Gastrocnemius medialis (tissue), 4 donors: ENCODE results near the gene NBEA. TPM values are rescaled to one million over a fixed set of nuclear protein-coding genes. Genes with fewer than 3 reads are reported as not detected.

Experiments
- ATAC-seq, 2 donors: fragments of 150-250 bp; one replicate each; pipeline ENCODE4 v1.9.1; 2016
- DNase-seq, 2 donors: peaks; one replicate each; pipeline ENCODE4 v3.0.0-alpha.2; 2019
- H3K27ac ChIP-seq, 4 donors: fragments of 200-600 bp; sonication (generic); 1 replicate in 1 of 4; 2 replicates in 3 of 4; pipeline ENCODE4 v1.5.1; 2016 to 2018; ENCODE audit warnings: mild to moderate bottlenecking in 2 of 4, moderate library complexity in 1 of 4
- H3K27me3 ChIP-seq, 3 donors: fragments of 200-600 bp; sonication (generic) in 2 of 3; 1 replicate in 1 of 3; 2 replicates in 2 of 3; pipeline versions ENCODE4 v1.5.1 to v1.6.0; 2016 to 2019; ENCODE audit warnings: mild to moderate bottlenecking in 1 of 3, moderate library complexity in 1 of 3
- H3K36me3 ChIP-seq, 2 donors: fragments of 200-600 bp; sonication (generic) in 1 of 2; one replicate each; pipeline ENCODE4 v1.5.1; 2017 to 2018
- H3K4me1 ChIP-seq, 2 donors: fragments of 200-600 bp; sonication (generic) in 1 of 2; one replicate each; pipeline ENCODE4 v1.5.1; 2016 to 2017; ENCODE audit warnings: mild to moderate bottlenecking in 2 of 2
- H3K4me3 ChIP-seq, 4 donors: fragments of 200-600 bp; sonication (generic) in 3 of 4; 1 replicate in 1 of 4; 2 replicates in 3 of 4; pipeline ENCODE4 v1.5.1; 2016 to 2019; ENCODE audit warnings: mild to moderate bottlenecking in 2 of 4
- H3K9me3 ChIP-seq, 3 donors: fragments of 200-600 bp; sonication (generic) in 2 of 3; 1 replicate in 1 of 3; 2 replicates in 2 of 3; pipeline ENCODE4 v1.5.1; 2016 to 2019
- POLR2A ChIP-seq, 2 donors: fragments of 450-650 bp; IDR thresholded peaks; one replicate each; pipeline ENCODE4 v1.6.1; 2017; ENCODE audit warnings: antibody characterized with exemption in 2 of 2, mild to moderate bottlenecking in 2 of 2, moderate library complexity in 2 of 2
- in situ Hi-C, 4 donors: fragments of 200-750 bp; cut with MboI; loops; one replicate each; pipeline versions ENCODE4 v1.15.0 to v1.8.0; 2017; ENCODE audit warnings: low sequenced_read_pairs in 4 of 4
- intact Hi-C: fragments of 100-400 bp; cut with DNase I; formaldehyde crosslinking; loops from one replicate; pipeline ENCODE4 v1.15.1; 2023; ENCODE audit warnings: low total_unique reads
- total RNA-seq, 4 donors: library from RNA; depleted of rRNA; stranded (reverse); fragments of >200 nt; gene quantifications; one replicate each; pipeline versions ENCODE4 v1.1.0 to v1.2.3, GENCODE V29; 2016
- TF ChIP-seq, protein P1 (sequence below), 5 experiments: fragments of 450-650 bp in 3 of 5; fragments of 200-600 bp in 2 of 5; sonication (generic) in 2 of 5; IDR thresholded peaks in 4 of 5; conservative IDR thresholded peaks in 1 of 5; 1 replicate in 4 of 5; 2 replicates in 1 of 5; pipeline ENCODE4 v1.5.1; 2016 to 2019; ENCODE audit warnings: antibody characterized with exemption in 5 of 5, mild to moderate bottlenecking in 3 of 5, moderate library complexity in 3 of 5

Gene NBEA
- total RNA-seq, 4 donors from 2014 or later: 4.1 to 5.1 (median 4.7) TPM

DNA sequence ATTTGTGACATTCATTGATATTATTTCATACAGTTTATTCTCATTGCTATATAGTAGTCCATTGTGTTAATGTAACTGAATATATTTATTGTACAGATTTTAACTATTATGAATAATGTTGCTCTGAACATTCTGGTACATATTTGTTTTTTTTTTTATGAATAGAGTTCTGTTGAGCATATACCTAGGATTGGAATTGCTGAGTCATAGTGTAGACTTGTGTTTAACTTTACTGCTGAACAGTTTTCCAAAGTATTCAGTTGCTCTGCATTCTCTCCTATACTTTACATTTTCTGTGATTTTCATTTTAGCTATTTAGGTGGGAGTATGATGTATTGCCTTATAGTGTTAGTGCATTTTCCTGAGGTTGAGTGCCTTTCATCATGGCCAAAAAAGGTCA is 436.9 kb downstream of the NBEA start:
- H3K9me3 ChIP-seq: no peaks in the 10 kb centered on the region
- peaks cover 0 to 11% of the 10 kb centered on the region in 2 donors for H3K4me1 ChIP-seq
- no peak for TF ChIP-seq POLR2A (IDR thresholded peaks at IDR 0.05)
- TF ChIP-seq, protein P1, sequence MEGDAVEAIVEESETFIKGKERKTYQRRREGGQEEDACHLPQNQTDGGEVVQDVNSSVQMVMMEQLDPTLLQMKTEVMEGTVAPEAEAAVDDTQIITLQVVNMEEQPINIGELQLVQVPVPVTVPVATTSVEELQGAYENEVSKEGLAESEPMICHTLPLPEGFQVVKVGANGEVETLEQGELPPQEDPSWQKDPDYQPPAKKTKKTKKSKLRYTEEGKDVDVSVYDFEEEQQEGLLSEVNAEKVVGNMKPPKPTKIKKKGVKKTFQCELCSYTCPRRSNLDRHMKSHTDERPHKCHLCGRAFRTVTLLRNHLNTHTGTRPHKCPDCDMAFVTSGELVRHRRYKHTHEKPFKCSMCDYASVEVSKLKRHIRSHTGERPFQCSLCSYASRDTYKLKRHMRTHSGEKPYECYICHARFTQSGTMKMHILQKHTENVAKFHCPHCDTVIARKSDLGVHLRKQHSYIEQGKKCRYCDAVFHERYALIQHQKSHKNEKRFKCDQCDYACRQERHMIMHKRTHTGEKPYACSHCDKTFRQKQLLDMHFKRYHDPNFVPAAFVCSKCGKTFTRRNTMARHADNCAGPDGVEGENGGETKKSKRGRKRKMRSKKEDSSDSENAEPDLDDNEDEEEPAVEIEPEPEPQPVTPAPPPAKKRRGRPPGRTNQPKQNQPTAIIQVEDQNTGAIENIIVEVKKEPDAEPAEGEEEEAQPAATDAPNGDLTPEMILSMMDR (IDR thresholded peaks at IDR 0.05 in 4 of 5, conservative IDR thresholded peaks at IDR 0.05 in 1 of 5): no peak
- ATAC-seq (no peak), DNase-seq (no peak)
- no peaks in the 10 kb centered on the region for H3K36me3 ChIP-seq
- H3K27me3 ChIP-seq: no peaks in the 10 kb centered on the region
- H3K27ac ChIP-seq: no peak overlapping the region
- intact Hi-C loops: no loop called here
- in situ Hi-C loops: no loop called here
- H3K4me3 ChIP-seq: no peak overlapping the region

DNA sequence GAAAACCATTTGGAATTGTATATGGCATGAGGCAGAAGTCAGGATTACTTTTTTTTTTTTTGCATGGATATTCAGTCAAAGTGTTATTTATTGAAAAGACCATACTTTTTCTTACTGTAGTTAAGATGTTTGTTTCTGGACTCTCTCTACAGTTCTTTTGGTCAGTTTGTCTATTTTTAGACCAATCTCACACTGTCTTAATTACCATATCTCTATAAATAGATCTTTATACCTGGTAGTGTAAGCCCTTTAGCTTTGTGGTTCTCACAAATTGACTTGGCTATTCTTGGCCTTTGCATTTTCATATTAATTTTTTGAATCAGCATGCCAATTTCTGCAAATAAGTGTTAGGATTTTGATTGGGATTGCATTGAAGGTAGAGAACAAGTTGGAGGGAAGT is 437.6 kb downstream of the NBEA start:
- intact Hi-C loops (no loop called here), in situ Hi-C loops (no loop called here)
- Histone ChIP-seq H3K27ac (no peak overlapping the region), H3K9me3 (no peaks in the 10 kb centered on the region), H3K36me3 (no peaks in the 10 kb centered on the region), H3K27me3 (no peaks in the 10 kb centered on the region), H3K4me1 (peaks cover 0 to 11% of the 10 kb centered on the region in 2 donors), H3K4me3 (no peak overlapping the region)
- no peak for ATAC-seq
- no peak for DNase-seq
- TF ChIP-seq, protein P1 (IDR thresholded peaks at IDR 0.05 in 4 of 5, conservative IDR thresholded peaks at IDR 0.05 in 1 of 5): no peak
- no peak for TF ChIP-seq POLR2A (IDR thresholded peaks at IDR 0.05)

DNA sequence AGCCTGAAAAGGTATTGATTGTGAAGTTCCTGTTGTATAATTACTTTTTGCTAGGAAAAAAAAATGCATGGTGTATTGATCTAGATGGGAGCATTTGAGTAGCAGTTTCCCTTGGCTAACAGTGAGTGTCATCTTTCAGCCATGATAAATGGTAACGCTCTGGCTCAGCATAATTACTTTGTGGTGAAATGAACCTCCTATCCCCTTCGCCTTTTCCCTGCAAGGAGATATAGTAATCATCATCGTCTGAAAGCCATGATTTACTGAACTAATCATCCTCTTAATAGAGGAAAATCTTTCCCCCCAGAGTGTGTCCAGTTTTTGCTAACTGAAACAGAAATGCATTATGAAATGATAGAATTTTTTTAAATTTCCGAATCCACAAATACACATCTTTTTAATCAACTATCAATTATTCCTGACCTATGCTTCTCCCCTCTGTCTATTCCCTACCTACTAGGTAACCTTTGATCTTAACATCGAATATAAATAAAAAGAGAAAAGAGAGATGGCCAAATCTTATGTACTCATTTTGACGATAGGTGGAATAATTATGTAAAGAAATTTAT is 445.7 kb downstream of the NBEA start:
- Histone ChIP-seq H3K36me3 (no peaks in the 10 kb centered on the region), H3K4me3 (no peak overlapping the region), H3K9me3 (no peaks in the 10 kb centered on the region), H3K4me1 (peaks cover 0 to 4% of the 10 kb centered on the region in 2 donors), H3K27ac (no peak overlapping the region), H3K27me3 (no peaks in the 10 kb centered on the region)
- ATAC-seq: no peak
- intact Hi-C loops (no loop called here), in situ Hi-C loops (no loop called here)
- DNase-seq: no peak
- no peak for TF ChIP-seq POLR2A (IDR thresholded peaks at IDR 0.05)
- TF ChIP-seq, protein P1 (IDR thresholded peaks at IDR 0.05 in 4 of 5, conservative IDR thresholded peaks at IDR 0.05 in 1 of 5): no peak

DNA sequence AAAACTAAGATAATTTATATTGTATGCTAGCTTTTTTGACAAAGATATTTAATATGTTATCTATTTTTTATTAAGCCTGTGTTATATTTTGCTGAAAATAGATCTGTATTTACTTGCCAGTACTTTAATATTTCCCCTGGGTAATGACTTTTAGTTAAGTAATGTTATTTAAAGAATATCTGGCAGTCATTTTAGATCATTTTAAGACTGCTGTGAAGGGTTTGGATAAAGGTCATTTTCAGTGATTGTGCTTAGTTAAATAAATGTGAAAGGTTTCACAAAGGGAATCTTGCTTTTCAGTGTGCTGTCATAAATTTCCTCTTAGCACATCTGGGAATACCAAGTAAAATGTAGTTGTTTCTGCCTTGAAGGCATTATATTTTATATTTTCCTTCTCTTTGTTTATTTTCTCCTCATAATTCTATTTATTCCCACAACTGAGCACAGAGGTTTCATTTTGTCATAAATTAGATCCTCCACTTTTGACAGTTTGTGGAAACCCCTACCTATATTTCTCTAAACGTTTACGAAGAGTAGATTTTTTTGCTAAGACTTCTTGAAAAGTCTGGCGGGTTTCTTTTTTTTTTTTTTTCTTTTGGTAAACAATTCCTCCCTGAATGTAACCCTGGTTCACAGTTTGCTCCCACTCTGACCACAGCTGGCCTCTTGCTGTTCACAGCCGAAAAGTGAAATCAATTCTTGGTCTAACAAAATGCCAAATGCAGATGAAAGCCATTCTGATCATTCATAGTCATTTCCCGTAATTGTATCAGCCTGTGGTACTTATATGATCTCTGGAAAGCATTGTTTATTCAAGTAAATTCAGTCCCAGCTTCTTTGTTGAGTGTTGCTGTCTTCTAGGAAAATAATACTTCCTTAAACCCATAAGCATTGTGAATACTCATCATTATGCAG is 446.6 kb downstream of the NBEA start:
- in situ Hi-C loops: no loop called here
- no peaks in the 10 kb centered on the region for H3K36me3 ChIP-seq
- H3K4me3 ChIP-seq: peak overlapping the region in 2 of 4 donors; percentile 6 to 15
- no peak for ATAC-seq
- H3K27ac ChIP-seq: peak overlapping the region in 2 of 4 donors; percentile 18 to 31
- H3K9me3 ChIP-seq: no peaks in the 10 kb centered on the region
- H3K4me1 ChIP-seq: peaks cover 0 to 4% of the 10 kb centered on the region in 2 donors
- TF ChIP-seq POLR2A (IDR thresholded peaks at IDR 0.05): no peak
- TF ChIP-seq, protein P1 (IDR thresholded peaks at IDR 0.05 in 4 of 5, conservative IDR thresholded peaks at IDR 0.05 in 1 of 5): no peak
- intact Hi-C loops: no loop called here
- no peak for DNase-seq
- no peaks in the 10 kb centered on the region for H3K27me3 ChIP-seq
